Measurements from ENCODE around the gene AKNAD1.

Gene AKNAD1

DNA sequence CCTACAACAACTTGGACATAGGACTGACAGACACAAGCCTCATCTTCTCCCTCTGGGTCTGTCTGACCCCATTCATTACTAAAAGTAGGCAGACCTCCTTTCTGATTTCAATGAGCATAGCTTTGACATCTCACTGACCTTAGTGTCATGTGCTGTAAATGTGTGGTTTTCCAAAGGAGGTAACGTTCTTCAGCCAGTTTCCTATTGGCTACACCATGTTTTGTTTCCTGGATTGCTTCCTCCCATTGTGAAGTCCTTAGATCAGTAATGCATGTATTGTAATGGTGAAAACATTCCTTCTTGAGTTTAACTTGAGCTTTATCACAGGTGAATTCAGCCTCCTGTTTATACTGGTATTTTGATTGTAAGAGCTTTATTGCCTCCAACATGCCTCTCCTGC is 89.8 kb downstream of the AKNAD1 start:
- Histone ChIP-seq H3K4me1 (ENCODE audit: control insufficient read depth, low read depth, low read length) (no peaks in the 10 kb centered on the region), H3K27me3 (ENCODE audit: control insufficient read depth, insufficient read depth, low read length) (no peaks in the 10 kb centered on the region), H3K4me3 (ENCODE audit: low read length) (no peak overlapping the region), H3K9me3 (ENCODE audit: control insufficient read depth, low read depth, low read length) (no peaks in the 10 kb centered on the region), H3K9ac (ENCODE audit: low read length) (no peak overlapping the region), H3K27ac (ENCODE audit: low read length) (no peak overlapping the region), H3K36me3 (ENCODE audit: control insufficient read depth, low read depth, low read length) (peaks cover 21% of the 10 kb centered on the region)
